ENCODE measurements around the gene HELB. TPM values are rescaled to one million over a fixed set of nuclear protein-coding genes. Genes with fewer than 3 reads are reported as not detected.

Gene HELB
- 10 to 100 TPM; 26.2 to 30.7 TPM for total RNA-seq

- Mint-ChIP-seq H3K36me3 (peaks cover 11% of the 10 kb centered on the region), H3K9me3 (no peaks in the 10 kb centered on the region), H3K4me3 (peak within 1 kb of the TSS; percentile 78), H3K27ac (peak within 1 kb of the TSS; percentile 99 to 100), H3K4me1 (ENCODE audit: low read depth in 2 of 2) (peaks cover 42 to 47% of the 10 kb centered on the region in 2 donors), H3K27me3 (no peaks in the 10 kb centered on the region)
- ATAC-seq (peak; percentile 92 to 96), DNase-seq (ENCODE audit: low spot score) (peak; percentile 97)
These were observed at the start of gene HELB for GRCh38 chr12:66301944-66302826. Gene HELB (plus strand): TSS chr12:66302493. CDS start chr12:66302604, 111 bp downstream.

DNA sequence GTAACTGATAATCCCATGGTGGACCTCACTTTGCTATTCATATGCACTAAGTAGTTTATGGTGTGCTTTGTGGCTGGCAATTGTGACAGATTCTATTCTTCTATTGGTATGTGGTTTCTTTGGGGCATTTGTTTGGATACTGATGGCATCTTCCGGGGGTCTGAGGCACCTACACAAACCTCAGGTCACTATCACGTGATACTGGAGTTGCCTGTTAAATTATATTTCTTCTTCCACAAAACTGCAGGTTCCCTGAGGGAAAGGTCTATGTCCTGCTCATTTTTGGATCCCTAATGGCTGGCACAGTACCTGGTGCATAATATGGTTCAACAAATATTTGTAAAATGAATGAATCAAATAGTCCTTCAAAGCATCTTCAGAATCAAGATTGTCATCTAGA is 49.5 kb upstream of the HELB start:
- H3K27ac Mint-ChIP-seq, result no peak overlapping the region

DNA sequence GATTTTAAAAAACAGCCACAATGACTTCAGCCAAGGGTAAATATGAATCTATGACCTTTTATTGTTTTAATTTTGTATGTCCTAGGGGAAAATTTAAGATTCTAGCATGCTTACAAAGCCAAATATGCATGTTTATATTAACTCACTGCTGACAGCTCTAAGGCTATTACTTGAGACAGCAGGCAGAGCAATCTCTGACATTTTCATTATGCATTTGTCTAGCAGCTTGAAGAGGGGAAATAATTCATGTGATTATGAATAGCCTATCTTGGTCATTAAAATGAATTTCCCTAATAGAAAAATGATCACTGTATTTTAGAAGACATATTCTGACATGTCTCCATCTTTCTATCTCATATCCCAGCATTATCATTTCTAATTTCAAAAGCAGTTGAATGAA is 46.6 kb upstream of the HELB start:
- Mint-ChIP-seq H3K27me3 (peaks cover 9 to 20% of the 10 kb centered on the region in 2 donors), H3K36me3 (peaks cover 4% of the 10 kb centered on the region), H3K4me1 (ENCODE audit: low read depth in 2 of 2) (peaks cover 0 to 8% of the 10 kb centered on the region in 2 donors), H3K4me3 (no peak overlapping the region), H3K9me3 (no peaks in the 10 kb centered on the region), H3K27ac (no peak overlapping the region)
- DNase-seq (ENCODE audit: low spot score) (no peak), ATAC-seq (no peak)

More for the DNA sequence above, 49.5 kb upstream of the HELB start:
- peaks cover 5 to 6% of the 10 kb centered on the region in 2 donors for H3K27me3 Mint-ChIP-seq
- H3K4me3 Mint-ChIP-seq, result no peak overlapping the region
- H3K9me3 Mint-ChIP-seq, result no peaks in the 10 kb centered on the region
- DNase-seq (ENCODE audit: low spot score), result no peak
- peaks cover 4% of the 10 kb centered on the region for H3K36me3 Mint-ChIP-seq
- H3K4me1 Mint-ChIP-seq (ENCODE audit: low read depth in 2 of 2), result peaks cover 0 to 11% of the 10 kb centered on the region in 2 donors
- no peak for ATAC-seq

DNA sequence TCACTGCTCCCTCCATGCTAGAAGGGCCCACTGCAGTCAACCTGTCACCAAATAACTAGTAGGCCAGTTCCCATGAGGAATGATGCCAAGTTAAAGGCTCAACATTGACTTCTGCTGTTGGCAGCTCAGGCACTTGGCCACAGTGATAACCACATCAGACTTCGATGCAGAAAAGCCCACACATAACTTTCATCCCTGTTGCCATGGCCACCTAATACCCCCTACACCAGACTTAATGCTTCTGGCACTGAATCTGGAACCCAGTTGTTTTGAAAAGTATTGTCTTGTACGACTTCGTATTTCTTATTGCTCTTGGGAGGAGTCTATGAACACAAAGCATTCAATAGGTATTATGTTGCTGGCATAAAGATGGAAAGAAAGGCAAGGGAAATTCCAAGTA is 44.3 kb upstream of the HELB start:
- H3K9me3 Mint-ChIP-seq, result no peaks in the 10 kb centered on the region
- no peaks in the 10 kb centered on the region for H3K36me3 Mint-ChIP-seq

DNA sequence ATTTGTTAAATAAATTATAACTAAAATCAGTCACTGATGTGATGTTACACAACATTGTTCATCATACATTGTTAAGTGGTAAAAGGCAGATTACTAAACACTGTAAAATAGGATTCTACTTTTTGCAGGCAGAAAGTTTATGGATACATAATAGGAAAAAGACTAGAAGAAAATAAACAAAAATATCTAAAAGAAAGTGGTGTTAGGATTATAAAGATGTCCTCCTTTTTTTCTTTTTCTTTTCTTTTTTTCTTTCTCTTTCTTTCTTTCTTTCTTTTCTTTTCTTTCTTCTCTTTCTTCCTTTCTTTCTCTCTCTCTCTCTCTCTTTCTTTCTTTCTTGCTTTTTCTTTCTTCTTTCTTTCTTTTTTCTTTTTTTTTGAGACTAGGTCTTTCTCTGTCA is 39.6 kb upstream of the HELB start:
- Mint-ChIP-seq H3K4me1 (ENCODE audit: low read depth in 2 of 2) (no peaks in the 10 kb centered on the region), H3K4me3 (no peak overlapping the region), H3K9me3 (no peaks in the 10 kb centered on the region), H3K27ac (peak overlapping the region in 1 of 2 donors; percentile 26), H3K36me3 (no peaks in the 10 kb centered on the region), H3K27me3 (peaks cover 11 to 29% of the 10 kb centered on the region in 2 donors)
- no peak for ATAC-seq
- DNase-seq (ENCODE audit: low spot score), result no peak

More for the DNA sequence above, 44.3 kb upstream of the HELB start:
- ATAC-seq (peak in 1 of 2 donors; percentile 6), DNase-seq (ENCODE audit: low spot score) (no peak)
- Mint-ChIP-seq H3K4me1 (ENCODE audit: low read depth in 2 of 2) (no peaks in the 10 kb centered on the region), H3K4me3 (no peak overlapping the region), H3K27ac (no peak overlapping the region), H3K27me3 (peaks cover 9 to 21% of the 10 kb centered on the region in 2 donors)

GRCh38 chr12:66268562-66268961 is 33.7 kb upstream of the HELB start:
- H3K9me3 Mint-ChIP-seq, result no peaks in the 10 kb centered on the region
- H3K4me1 Mint-ChIP-seq (ENCODE audit: low read depth in 2 of 2), result no peaks in the 10 kb centered on the region
- H3K4me3 Mint-ChIP-seq, result no peak overlapping the region
- H3K27ac Mint-ChIP-seq, result no peak overlapping the region
- DNase-seq (ENCODE audit: low spot score), result no peak
- no peaks in the 10 kb centered on the region for H3K36me3 Mint-ChIP-seq
- peaks cover 5 to 9% of the 10 kb centered on the region in 2 donors for H3K27me3 Mint-ChIP-seq
- no peak for ATAC-seq

DNA sequence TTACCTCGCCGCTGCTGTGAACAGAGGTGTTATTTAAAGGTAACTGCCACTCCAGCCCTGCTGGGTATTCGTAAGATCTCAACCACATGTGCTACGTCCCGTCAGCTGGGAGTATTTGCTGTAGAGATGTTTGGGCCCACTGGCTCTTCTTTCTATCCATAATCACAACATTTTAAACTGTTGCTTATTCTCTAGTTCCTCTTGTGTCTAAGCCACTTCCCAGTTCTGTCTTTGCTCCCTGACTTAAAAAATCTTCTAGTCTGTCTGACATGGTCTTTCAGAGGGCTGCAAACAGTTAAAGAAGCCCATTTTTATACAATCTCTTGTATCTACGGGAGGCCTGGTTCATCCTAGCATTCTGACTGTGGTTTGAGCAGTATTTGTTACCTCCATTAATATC is 33.2 kb upstream of the HELB start:
- no peaks in the 10 kb centered on the region for H3K36me3 Mint-ChIP-seq
- H3K4me3 Mint-ChIP-seq, result no peak overlapping the region
- no peak for ATAC-seq
- H3K4me1 Mint-ChIP-seq (ENCODE audit: low read depth in 2 of 2), result no peaks in the 10 kb centered on the region
- peaks cover 4 to 8% of the 10 kb centered on the region in 2 donors for H3K27me3 Mint-ChIP-seq
- no peaks in the 10 kb centered on the region for H3K9me3 Mint-ChIP-seq
- no peak overlapping the region for H3K27ac Mint-ChIP-seq
- no peak for DNase-seq (ENCODE audit: low spot score)

GRCh38 chr12:66269757-66270383 is 32.4 kb upstream of the HELB start:
- ATAC-seq (no peak), DNase-seq (ENCODE audit: low spot score) (no peak)
- H3K27ac Mint-ChIP-seq, result no peak overlapping the region
- H3K4me3 Mint-ChIP-seq, result no peak overlapping the region
- H3K4me1 Mint-ChIP-seq (ENCODE audit: low read depth in 2 of 2), result peaks cover 0 to 2% of the 10 kb centered on the region in 2 donors
- peaks cover 0 to under 1% of the 10 kb centered on the region in 2 donors for H3K27me3 Mint-ChIP-seq
- no peaks in the 10 kb centered on the region for H3K9me3 Mint-ChIP-seq
- H3K36me3 Mint-ChIP-seq, result no peaks in the 10 kb centered on the region

- DNase-seq (ENCODE audit: low spot score) (no peak), ATAC-seq (no peak)
- H3K4me3 Mint-ChIP-seq, result no peak overlapping the region
- H3K27ac Mint-ChIP-seq, result no peak overlapping the region
- no peaks in the 10 kb centered on the region for H3K27me3 Mint-ChIP-seq
- peaks cover 0 to 3% of the 10 kb centered on the region in 2 donors for H3K4me1 Mint-ChIP-seq (ENCODE audit: low read depth in 2 of 2)
- no peaks in the 10 kb centered on the region for H3K36me3 Mint-ChIP-seq
- no peaks in the 10 kb centered on the region for H3K9me3 Mint-ChIP-seq
These were observed 31.7 kb upstream of the HELB start for GRCh38 chr12:66270613-66271012.

DNA sequence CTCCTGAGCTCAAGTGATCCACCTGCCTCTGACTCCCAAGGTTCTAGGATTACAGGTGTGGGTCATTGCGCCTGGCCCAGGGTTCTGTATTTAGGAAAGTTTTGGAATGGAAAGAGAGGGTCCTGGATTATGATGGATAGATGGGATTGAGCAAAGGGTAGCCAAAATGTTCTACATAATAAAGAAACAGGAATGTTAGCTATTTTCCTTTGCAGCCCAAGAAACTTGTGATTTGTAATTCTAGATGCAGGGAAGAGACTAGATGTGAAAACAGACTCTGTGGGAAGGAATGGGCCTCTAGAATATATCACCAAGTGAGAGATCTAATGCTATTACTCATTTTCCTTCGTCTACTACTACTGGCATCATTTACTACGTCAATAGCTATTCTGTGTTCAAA is 29.6 kb upstream of the HELB start:
- Mint-ChIP-seq H3K36me3 (no peaks in the 10 kb centered on the region), H3K27me3 (no peaks in the 10 kb centered on the region), H3K27ac (no peak overlapping the region), H3K4me3 (no peak overlapping the region), H3K4me1 (ENCODE audit: low read depth in 2 of 2) (peaks cover 4 to 12% of the 10 kb centered on the region in 2 donors), H3K9me3 (no peaks in the 10 kb centered on the region)
- DNase-seq (ENCODE audit: low spot score), result no peak
- no peak for ATAC-seq

DNA sequence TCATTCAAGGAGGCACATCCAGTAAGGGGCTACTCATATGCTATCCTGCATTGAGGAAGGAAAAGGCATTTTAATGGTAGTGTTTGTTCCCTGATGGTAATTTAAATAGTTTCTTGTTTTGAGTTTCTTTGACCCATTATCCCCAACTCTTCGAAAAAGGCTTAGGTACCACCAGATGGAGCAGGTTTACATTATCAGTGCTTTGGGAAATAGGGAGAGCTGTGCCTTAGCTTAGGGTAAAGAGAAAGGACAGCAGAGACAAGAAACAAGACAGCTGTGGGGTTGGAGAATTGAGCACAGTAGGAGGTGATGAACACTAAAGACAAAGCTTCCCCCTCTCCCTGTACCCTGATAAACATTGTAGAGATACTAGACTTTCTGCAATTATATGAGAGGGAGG is 29.1 kb upstream of the HELB start:
- no peak overlapping the region for H3K27ac Mint-ChIP-seq
- no peaks in the 10 kb centered on the region for H3K9me3 Mint-ChIP-seq
- ATAC-seq, result no peak
- H3K4me1 Mint-ChIP-seq (ENCODE audit: low read depth in 2 of 2), result peaks cover 4 to 12% of the 10 kb centered on the region in 2 donors
- peaks cover 0 to 2% of the 10 kb centered on the region in 2 donors for H3K27me3 Mint-ChIP-seq
- H3K36me3 Mint-ChIP-seq, result no peaks in the 10 kb centered on the region
- H3K4me3 Mint-ChIP-seq, result no peak overlapping the region
- DNase-seq (ENCODE audit: low spot score), result no peak

DNA sequence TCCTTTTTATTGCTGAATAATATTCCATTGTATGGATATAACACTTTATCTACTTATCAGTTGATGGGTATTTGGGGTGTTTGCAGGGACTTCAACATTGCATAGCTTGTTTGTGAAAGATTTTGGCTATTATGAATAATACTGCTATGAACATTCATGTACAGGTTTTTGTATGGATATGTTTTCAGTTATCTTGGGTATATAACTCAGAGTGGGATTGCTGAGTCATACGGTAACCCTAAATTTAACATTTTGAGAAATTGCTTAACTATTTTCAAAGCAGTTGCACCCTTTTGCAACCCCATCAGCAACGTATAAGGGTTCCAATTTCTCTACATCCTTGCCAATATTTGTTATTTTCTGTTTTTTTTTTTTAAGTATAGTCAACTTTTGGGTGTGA is 27.3 kb upstream of the HELB start:
- Mint-ChIP-seq H3K9me3 (no peaks in the 10 kb centered on the region), H3K27me3 (peaks cover 0 to 5% of the 10 kb centered on the region in 2 donors), H3K4me1 (ENCODE audit: low read depth in 2 of 2) (peaks cover 8 to 23% of the 10 kb centered on the region in 2 donors), H3K4me3 (no peak overlapping the region), H3K36me3 (no peaks in the 10 kb centered on the region), H3K27ac (no peak overlapping the region)
- ATAC-seq (peak; percentile 48 to 79), DNase-seq (ENCODE audit: low spot score) (no peak)

DNA sequence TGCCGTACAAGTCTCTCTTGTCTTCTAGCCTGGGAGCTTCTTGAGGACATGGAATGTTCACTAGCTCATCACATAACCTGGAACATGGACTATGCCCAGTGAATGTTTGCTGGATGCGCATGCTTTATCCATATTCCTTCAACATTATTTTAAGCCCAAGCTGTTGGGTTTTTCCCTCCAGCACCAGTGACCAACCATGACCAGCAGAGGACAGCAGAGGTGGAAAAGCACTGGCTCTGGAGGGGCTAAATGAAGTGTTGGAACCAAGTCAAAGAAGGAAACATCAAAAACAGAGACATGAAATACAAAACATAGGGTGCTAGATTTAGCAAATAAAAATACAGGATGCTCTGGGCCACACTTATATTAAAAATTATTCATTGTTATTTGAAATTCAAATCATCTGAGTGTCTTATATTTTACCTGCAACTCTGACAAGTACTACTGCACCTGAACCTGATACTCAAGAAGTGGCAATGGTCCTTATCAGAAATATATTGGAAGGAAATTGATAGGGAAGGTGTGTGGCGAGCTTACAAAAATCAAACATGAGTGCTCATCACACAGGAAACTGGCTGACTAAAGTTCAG is 23.1 kb upstream of the HELB start:
- Mint-ChIP-seq H3K27ac (peak overlapping the region in 1 of 2 donors; percentile 34), H3K4me1 (ENCODE audit: low read depth in 2 of 2) (peaks cover 10 to 24% of the 10 kb centered on the region in 2 donors), H3K27me3 (peaks cover 0 to 5% of the 10 kb centered on the region in 2 donors), H3K36me3 (no peaks in the 10 kb centered on the region), H3K9me3 (no peaks in the 10 kb centered on the region), H3K4me3 (no peak overlapping the region)
- no peak for DNase-seq (ENCODE audit: low spot score)
- no peak for ATAC-seq

DNA sequence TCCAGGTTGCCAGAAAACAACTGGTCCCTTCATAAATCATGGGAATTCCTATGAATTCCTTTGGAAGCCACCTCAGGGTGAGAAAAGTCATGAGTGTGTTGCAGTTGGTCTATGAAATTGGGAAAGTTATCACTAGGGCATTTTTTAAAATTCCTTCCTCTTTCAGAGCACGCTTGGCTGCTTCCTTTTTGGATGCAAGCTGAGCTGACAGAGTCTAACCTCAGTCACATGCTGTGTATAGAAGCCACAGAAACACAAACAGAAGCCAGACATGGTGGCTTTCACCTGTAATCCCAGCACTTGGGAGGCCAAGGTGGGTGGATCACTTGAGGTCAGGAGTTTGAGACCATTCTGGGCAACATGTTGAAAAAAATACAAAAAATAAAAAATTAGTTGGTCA is 21.7 kb upstream of the HELB start:
- H3K27me3 Mint-ChIP-seq, result peaks cover 0 to 5% of the 10 kb centered on the region in 2 donors
- DNase-seq (ENCODE audit: low spot score) (no peak), ATAC-seq (no peak)
- H3K4me1 Mint-ChIP-seq (ENCODE audit: low read depth in 2 of 2), result peaks cover 10 to 20% of the 10 kb centered on the region in 2 donors
- H3K4me3 Mint-ChIP-seq, result no peak overlapping the region
- H3K36me3 Mint-ChIP-seq, result no peaks in the 10 kb centered on the region
- H3K27ac Mint-ChIP-seq, result no peak overlapping the region
- H3K9me3 Mint-ChIP-seq, result no peaks in the 10 kb centered on the region

Measured in natural killer cell treated with Interleukin-12 subunit alpha and Interleukin-12 subunit beta and Interleukin-15 and Interleukin-18, amount 100 ng/mL, for 72 hours (primary cell).